HG03520 (cell line): Measurements from ENCODE around the gene KIF25.

Source experiments
- ATAC-seq: cut with Tn5 transposase; IDR thresholded peaks from one replicate; pipeline ENCODE4 v1.9.1; 2021; ENCODE audit warnings: mild to moderate bottlenecking, moderate library complexity; ENCODE audit not compliant: unreplicated experiment

KIF25 gene

DNA sequence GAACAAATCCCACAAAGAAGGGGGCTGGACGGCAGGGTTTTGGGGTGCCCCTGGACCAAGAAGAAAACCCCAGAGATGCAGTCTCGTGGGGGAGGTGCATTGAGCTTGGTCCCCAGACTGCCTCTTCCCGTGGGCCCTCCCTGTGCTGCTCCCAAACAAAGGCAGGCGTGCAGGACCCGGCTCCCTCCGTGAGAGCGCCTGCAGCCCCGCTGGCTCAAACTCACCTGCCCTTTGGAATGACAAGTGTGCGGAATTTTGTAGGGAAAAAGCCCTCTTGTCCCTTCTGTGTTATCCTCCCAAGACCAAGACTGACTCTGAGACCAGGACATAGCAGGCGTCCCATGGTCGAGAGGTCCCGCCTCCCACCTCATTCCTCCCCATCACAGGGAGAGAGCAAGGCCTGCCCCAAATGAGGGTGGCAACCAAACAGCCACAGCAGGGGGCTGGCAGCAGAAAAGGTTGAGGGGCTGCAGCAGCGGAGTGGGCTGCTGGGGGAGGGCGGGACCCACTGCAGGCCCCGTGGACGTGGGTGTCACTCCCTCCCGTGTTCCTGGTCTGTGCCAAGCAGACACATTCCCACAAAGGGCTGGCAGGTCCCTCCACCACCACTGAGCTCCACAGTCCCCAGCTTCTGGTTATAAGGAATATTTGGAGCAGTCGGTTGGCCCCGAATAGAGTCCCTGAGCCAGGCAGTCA, 87.1 kb downstream of the KIF25 start:
- ATAC-seq: no peak

DNA sequence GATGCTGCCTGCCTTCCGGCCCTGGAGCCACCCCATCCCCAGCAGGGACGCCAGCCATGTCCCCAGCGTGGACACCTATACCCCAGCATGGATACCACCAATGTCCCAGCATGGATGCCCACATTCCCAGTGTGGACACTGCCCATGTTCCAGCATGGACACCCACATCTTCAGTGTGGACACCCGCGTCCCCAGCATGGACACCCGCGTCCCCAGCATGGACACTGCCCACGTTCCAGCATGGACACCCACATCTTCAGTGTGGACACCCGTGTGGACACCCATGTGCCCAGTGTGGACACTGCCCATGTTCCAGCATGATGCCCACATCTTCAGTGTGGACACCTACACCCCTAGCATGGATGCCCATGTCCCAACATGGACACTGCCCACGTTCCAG, 88.6 kb downstream of the KIF25 start:
- ATAC-seq: no peak

DNA sequence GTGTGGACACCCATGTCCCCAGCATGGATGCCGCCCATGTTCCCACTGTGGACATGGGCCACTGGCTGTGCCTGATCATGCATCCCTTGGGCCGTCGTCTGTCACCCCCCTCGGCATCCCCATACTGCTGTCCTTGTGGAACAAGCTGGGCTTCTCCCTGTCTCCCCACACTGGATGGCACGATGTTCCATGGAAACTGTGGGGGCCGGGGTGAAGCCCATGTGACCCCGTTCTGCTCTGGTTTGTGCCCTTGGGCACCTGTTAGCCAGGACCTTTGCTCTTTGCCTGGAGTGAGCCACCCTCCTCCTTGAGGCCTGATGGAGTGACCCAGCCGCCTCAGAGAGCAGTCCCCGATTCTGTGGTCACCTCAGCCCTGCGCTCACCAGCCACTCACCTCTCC, 89.1 kb downstream of the KIF25 start:
- ATAC-seq: no peak

DNA sequence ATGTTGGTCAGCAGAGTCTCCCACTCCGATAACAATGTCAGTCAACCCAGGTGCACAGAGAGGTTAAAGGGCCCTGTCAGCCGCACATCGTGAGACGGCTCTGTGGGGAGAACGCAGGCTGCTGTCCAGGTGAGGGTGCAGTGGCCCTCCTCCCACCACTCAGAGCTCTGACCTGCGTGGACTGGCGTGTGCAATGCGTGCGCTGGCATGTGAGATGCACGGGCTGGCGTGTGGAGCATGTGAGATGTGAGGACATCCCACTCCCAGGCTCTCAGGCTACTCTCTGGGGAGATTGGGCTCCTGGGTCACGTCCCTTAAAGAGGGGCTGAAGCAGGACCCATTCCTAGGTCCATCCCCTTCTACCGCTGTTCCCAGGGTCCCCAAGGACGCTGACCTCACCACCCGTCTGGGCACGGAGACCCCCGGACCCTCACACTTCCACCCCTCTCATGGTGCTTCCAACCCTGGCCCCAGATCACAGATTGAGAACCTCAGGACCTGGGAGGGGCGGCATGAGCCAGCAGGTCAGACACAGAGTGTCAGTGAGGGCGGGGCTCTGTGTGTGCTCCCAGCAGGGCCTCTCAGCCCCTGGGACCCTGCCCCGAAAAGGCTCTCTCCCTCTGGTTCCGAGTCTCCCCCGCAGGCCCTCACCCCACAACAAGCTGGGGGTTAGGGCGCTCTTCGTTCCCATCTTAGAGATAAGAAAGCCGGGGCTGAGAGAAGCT, 90.1 kb downstream of the KIF25 start:
- no peak for ATAC-seq

DNA sequence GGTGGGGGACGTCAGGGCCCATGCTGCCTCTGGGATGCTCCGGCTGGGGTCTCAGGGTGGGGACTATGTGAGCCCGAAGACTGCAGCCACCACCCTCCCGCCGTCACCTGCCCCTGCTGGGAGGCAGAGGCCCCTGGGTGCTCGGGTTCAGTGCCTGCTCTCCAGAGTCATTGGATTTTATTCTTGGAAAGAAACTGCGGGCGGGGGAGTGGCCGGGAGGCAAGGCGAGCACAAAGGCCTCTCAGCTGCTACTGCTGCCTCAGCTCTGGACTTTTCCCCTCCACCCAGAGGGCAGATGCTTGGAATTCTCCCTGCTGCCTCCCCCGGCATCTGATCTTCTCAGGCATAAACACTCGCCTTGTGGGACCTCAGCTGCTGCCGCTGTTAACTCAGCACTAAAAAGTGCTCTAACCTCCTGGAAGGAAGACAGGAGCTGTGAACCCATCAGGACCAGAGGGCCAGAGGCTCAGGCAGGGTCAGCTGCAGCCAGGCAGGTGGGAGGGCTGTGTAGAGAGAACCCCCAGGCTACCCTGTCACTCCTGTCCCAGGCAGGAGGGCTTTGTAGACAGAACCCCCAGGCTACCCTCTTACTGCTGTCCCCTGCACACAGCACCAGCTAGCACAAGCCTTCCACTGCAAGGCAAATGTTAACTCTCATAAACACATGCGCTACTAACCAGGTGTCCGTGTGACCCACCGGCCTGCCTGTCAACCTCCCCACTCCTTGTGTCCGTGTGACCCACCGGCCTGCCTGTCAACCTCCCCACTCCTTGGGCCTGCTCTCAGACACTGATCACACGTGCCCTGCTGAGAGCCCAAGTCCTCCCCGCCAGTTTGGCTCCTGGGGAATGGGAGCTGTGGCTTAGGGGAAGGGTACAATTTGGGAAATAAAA, 90.9 kb downstream of the KIF25 start:
- ATAC-seq: no peak

DNA sequence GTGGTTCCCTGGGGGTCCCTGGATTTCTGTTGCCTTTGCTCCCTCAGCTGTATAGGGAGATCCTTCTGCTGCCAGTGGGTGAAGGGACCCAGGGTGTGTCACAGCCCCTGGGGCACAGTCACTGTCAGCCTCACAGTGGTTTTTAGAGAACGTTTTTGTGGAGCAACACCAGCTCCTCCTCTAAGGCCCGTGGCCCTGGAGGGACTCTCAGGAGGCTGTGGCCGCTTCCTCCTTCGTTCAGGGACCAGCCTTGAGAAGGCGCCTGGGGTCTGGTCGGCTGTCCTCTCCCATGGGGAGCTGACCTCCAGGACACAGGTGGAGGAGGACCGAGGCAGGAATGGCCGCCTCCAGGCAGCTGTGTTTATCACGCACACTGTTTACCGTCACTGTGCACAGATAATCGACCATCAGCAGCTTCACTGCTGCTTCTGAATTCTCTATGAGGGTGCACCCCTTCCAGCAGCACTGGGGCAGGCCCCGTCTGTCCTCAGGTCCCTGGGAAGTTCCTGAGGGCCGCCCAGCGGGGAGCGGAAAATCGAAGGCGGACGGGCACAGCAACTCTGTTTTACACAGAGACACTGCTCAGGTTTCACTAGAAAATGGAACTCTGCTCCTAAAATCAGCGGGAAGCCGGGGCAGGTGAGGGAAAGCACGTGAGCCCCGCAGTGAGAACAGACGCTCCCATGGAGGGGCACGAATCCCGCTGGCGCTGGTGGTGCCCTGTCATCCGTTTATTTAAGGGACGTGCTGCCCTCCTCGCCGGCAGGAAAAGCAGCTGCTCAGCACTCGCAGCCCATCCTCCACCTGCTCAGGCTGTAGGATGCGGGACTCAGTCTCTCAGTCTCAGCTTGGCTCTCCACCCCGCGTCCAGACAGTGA, 92.0 kb downstream of the KIF25 start:
- no peak for ATAC-seq

DNA sequence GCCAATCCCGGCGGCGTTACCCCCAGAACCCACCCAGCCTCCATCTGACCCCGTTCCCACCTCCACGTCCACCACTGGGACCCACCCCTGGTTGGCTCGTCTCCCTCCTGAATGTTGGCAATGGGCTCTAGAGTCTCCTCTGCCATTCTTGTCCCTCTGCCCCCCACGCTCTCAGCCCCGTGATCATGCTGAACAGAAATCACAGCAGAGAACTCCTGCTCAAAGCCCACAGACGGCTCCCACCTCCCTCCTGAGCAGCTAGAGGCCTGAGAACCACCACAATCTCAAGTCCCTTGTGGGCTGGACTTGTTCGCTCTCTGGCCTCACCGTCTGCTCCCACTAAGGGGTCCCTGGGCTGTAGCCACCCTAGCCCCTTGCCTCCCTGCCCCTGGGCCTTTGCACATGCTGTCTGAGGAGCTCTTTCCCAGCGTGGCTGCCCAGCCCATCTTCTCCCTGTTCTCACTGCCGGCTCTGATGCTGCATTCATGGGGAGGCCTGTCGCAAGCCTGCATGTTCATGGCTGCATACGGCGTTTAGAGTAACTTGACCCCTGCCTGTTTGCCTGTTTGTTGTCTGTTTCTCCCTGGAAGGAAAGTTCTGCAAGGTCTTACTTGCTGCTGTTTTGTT, 92.7 kb downstream of the KIF25 start:
- ATAC-seq: no peak

DNA sequence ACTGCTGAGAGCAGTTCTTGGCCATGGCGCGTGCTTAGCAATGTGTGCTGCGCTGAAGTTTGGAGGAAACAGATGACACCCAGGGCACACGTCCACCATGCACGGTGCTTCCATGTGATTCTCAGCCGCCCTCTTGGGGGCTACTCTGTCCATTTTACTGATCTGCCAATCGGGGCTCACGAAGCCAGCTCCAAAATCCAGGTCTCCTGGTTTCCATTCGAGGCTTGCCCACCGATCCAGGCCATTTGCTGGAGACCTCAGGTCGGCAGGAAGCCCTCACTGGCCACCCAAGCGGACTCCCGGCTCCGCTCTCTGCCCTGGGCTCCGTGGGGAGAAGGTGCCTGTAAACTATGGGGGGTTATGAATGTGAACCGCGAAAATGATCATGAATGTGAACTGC, 93.2 kb downstream of the KIF25 start:
- no peak for ATAC-seq

DNA sequence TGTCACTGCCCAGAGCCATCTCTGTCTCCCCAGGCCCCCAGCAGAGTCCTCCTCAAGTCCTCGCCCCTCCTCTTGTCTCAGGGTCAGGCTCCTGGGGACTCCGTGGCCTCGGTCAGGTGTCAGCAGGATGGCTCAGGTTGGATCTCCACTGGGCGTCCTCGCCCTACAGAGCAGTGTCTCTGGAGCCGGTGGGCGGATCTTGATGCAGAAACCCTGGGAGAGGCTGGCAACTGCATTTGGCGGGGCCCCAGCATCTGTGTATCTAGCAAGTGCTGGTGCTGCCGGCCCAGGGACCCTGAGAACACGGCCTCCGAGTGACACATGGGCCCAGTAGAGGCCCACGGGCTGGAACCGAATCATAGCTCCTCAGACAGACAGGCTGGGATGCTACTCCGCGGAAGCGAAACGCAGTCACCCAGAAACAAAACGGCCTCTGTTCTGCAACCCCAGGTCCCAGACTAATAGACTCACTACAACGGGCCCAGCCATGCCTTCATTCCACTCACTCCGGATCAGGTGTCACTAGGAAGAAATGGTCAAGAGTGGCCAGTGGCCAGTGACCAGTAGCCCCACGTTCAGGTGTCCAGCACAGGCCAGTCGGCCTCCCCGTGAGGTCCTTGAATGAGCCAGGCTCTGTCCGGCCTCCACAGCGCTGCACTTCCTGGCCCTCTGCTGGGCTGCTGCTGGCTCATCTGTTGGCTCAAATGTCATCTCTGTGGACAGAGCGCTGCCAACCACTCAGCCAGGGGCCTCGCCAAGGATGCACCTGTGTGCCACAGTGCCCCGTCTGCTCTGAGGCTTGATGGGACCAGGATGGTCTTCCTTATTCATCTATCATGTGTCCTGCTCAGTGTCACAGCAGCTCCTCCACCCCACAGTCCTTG, 94.2 kb downstream of the KIF25 start:
- no peak for ATAC-seq

DNA sequence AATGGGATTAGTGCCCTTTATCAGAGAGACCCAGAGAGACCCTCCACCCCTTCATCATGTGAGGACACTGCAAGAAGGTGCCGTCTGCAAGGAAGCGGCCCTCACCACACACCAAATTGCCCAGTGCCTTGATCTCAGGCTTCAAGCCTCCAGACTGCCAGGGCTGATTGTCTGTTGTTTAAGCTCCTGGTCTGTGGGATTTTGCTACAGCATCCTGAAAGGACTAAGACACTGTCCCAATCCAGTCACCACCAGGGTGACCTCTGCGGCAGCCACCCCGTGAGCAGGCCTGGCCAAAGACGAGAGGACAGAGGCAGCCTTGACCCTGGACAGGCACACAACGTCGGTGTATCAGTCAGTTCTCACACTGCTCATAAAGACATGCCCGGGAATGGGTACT, 95.1 kb downstream of the KIF25 start:
- ATAC-seq: no peak

DNA sequence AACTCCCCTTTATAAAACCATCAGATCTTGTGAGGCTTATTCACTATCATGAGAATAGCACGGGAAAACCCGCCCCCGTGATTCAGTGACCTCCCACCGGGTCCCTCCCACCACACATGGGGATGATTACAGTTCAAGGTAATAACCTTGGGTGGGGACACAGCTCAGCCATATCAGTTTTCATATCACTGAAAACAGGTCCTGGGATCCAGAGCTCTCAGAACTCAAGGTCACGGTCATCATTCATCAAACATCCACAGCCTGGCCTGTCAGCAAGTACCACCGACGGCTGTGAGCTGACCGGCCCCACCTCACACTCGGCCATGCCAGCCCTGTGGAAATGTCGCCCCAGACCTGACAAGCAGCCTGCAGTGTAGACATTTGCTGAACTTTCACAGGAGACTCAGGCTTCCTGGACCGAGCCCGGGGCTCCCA, 95.6 kb downstream of the KIF25 start:
- ATAC-seq: no peak

DNA sequence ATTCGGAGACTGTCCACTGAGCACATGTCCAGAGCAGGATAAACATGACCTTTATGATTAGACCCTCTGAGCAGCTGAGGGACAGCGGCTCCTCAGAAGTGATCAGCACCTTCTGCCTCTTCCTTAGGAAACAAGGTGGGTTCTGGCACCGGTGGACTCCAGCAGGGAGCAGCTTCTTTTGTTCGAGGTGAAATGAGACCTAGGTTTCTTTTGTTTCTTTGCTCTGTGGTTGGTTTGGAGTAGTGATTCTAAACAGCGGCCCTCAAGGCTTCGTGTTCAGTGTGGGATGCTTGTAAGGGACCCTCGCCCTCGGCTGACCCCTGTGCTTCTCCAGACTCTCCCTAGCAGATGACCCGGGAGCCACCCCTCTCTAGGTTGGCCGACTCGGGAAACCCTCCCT, 96.2 kb downstream of the KIF25 start:
- ATAC-seq: no peak
